HG03025 (cell line): ENCODE results near the gene SLAMF6.
"Not testable (repeated sequence)": the region's sequence is repeated elsewhere in the genome, so short reads cannot be mapped to it uniquely, and the experiment has no call there.

Experiments
- ATAC-seq: cut with Tn5 transposase; IDR thresholded peaks from one replicate; pipeline ENCODE4 v1.9.1; 2021; ENCODE audit warnings: mild to moderate bottlenecking, moderate library complexity; ENCODE audit not compliant: unreplicated experiment, low FRiP score

Gene SLAMF6

DNA sequence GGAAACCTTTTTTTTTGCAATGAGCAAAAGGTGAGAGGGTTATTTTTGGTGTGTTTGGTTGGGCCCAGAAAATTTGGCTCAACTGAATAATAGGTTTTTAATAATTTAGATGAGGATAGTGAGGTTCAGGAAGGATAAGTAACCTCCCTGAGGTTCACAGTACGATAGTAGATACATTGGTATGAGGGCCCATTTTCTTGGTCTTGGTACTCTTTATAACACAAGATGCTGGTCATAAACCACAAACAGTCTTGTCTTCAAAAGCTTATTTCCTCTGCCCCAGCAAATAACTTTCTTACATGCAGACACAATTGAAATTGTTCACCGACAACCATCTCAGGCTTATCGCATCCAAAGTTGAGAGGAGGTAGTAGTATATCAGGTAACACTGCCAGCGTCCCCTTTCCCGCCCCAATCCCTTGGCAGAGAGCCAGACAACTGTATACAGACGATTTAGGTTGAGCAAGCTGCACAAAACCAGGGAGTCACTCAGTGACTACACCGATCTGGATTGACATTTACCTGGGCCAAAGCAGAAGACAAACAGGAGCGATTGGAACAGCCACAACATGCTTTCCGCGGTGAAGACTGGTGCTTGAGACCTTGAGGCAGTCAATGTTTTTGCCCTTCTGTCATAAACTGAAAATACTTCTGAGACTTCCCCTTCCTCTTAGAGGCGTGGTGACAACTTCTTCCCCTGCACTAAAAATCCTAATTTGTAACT is at the start of gene SLAMF6:
SLAMF6 (minus strand) TSS at position 634 of the 724 bp plus-strand sequence; CDS start at position 571, 63 bp downstream.
- ATAC-seq, result peak; percentile 56

DNA sequence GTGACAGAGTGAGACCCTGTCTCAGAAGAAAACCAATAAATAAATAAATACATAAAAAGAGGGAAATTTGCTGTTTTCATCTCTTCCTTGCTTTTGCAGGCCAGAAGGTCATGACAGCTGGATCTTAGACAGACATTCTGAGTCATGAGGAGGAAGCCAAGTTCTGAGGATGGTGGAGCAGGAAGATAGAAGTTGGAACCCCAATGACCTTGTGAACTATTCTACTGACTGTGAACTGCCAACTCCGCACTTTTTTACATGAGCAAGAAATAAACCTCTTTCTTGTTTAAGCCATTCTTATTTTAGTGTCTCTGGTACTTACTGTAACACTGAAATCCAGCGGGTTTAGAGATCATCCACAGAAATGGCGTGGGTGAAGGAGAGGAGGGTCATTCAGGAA is 47.8 kb upstream of the SLAMF6 start:
- no peak for ATAC-seq

DNA sequence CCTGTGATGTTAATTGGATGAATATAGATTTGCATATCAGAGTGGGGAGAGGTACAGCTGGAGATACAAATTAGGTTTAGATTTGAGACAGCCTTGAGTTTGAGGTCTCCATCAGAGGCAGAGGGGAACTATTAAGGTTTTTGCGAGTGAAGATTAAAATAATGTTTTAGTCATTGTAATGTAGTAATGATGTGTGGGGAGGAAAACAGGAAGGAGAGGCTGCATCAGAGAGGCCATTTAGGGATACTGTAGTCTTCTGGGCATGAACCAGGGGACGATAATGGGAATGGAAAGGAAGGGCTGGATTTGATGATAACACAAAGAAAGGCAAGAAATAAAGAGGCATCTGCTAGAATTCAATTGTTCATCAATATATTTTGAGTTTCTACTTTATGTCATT is 46.8 kb upstream of the SLAMF6 start:
- no peak for ATAC-seq

DNA sequence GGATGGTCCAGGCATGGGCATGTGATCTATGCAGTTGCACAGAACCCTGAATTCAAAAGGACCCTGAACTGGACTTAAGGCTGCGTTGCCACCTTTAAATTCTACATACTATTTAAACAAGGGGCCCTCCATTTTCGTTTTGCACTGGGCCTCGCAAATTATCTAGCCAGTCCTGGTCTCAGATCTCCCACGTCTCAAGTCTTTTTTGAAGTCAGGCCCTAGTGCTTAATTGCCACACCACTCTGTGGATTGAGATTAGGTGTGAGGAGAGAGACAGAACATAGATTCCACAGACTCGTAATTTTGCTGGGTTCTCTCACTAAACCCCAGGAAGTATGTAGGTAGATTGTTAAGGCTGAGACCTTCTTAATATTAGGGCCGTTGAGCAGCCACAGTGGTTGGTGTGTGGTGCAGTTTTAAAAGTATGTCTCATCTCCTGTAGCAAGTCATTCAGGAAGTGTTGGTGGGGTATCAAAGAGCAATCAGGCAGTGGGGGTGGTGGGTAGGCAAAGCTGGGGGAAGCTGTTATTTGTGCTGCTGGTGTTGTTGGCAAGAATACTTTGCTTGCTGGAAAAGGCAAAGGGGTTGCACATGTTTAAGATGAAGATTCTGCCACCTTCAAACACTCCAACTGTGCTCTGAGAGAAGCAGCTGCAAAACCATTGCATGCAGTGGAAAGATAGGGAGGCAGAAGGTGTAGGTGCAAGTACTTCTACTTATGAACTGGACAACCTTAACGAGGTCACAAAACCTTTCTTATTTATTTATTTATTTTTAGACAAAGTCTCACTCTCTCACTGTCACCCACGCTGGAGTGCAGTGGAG is 45.0 kb upstream of the SLAMF6 start:
- no peak for ATAC-seq

DNA sequence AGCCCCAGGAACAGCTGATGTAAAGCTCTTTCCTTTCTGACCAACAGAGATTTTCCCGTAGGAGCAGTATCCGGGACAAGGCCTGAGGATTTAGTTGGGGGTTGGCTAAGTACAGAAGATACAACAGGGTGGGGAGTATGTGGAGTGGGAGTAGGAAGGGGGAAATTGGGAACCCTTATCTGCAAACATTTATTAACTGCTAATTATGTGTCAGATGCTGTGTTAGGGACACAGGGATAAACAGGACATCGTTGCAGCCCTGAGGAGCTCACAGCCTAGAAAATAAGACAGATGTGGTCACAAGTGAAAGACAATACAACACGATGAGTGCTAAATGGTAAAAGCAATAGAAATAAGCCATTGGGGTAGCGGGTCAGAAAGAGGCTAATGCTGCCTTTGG is 44.3 kb upstream of the SLAMF6 start:
- no peak for ATAC-seq

DNA sequence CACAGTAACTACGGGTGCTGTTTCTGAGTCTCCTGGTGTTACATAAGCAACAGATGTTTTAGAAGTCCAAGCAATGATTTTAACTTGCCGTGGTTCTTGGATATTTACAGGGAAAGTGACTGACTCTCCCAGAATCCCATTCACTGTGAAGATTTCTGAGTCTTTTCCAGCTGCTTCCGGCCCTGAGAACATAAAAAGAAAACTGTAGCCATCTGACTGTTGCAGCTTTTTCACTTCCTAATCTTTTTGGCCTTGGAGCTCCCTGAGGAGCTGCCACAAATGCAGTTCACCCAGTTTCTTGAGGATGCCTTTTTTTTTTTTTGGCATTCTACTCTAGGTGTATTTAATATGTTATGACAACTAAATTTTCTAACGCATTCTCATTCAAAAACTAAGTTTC is 42.5 kb upstream of the SLAMF6 start:
- no peak for ATAC-seq

DNA sequence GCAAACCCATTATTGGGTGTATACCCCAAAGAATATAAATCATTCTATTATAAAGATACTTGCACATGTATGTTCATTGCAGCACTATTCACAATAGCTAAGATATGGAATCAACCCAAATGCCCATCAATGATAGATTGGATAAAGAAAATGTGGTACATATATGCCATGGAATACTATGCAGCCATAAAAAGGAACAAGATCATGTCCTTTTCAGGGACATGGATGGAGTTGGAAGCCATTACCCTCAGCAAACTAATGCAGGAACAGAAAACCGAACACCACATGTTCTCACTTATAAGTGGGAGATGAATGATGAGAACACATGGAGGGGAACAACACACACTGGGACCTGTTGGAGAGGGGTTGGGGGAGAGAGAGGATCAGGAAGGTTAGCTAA is 40.2 kb upstream of the SLAMF6 start:
- not testable (repeated sequence) for ATAC-seq

DNA sequence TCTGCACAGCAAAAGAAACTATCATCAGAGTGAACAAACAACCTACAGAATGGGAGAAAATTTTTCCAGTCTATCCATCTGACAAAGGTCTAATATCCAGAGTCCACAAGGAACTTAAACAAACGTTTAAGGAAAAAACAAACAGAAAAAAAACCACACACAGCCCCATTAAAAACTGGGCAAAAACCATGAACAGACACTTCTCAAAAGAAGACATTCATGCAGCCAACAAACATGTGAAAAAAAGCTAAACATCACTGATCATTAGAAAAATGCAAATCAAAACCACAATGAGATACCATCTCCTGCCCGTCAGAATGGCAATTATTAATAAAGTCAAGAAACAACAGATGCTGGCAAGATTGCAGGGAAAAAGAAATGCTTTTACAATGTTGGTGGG is 39.7 kb upstream of the SLAMF6 start:
- not testable (repeated sequence) for ATAC-seq

DNA sequence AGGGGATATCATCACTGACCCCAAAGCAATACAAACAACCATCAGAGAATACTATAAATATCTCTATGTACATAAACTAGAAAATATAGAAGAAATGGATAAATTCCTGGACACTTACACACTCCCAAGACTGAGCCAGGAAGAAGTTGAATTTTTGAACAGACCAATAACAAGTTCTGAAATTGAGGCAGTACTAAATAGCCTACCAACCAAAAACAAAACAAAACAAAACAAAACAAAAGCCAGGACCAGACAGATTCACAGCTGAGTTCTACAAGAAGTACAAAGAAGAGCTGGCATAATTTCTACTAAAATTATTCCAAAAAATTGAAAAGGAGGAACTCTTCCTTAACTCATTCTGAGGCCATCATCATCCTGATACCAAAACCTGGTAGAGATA is 37.8 kb upstream of the SLAMF6 start:
- no peak for ATAC-seq

DNA sequence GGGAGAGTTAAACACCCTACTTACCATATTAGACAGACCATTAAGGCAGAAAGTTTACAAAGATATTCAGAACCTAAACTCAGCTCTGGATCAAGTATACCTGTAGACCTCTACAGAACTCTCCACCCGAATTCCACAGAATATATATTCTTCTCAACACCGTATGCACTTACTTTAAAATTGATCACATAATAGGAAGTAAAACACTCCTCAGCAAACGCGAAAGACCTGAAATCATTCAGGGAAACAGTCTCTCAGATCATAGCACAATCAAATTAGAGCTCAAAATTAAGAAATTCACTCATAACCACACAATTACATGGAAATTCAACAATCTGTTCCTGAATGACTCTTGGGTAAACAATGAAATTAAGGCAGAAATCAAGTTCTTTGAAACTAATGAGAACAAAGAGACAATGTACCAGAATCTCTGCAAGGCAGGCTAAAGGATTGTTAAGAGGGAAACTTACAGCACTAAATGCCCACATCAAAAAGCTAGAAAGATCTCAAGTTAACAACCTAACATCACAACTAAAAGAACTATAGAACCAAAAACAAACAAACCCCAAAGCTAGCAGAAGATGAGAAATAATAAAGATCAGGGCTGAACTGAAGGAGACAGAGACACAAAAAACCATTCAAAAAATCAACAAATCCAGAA is 37.1 kb upstream of the SLAMF6 start:
- no peak for ATAC-seq

DNA sequence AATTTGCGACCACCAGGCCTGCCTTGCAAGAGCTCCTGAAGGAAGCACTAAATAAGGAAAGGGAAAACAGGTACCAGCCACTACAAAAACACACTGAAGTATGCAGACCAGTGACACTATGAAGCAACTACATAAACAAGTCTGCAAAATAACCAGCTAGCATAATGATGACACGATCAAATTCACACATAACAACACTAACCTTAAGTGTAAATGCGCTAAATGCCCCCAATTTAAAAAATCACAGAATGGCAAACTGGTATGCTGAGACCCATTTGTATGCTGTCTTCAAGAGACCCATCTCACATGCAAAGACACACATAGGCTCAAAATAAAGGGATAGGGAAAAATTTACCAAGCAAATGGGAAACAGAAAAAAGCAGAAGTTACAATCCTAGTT is 36.4 kb upstream of the SLAMF6 start:
- ATAC-seq, result not testable (repeated sequence)

DNA sequence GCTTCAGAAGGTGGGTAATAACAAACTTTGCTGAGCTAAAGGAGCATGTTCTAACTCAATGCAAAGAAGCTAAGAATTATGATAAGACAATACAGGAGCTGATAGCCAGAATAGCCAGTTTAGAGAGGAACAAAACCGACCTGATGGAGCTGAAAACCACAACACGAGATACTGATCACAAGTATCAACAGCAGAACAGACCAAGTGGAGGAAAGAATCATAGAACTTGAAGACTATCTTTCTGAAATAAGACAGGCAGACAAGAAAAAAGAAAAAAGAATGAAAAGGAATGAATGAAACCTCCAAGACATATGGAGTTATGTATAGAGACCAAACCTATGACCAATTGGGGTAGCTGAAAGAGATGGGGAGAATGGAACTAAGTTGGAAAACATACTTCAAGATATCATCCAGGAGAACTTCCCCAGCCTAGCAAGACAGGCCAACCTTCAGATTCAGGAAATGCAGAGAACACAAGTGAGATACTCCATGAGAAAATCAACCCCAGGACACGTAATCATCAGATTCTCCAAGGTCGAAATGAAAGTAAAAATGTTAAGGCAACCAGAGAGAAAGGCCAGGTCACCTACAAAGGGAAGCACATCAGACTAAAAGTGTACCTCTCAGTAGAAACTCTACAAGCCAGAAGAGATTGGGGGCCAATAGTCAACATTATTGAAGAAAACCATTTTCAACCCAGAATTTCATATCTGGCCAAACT is 35.8 kb upstream of the SLAMF6 start:
- ATAC-seq, result no peak

DNA sequence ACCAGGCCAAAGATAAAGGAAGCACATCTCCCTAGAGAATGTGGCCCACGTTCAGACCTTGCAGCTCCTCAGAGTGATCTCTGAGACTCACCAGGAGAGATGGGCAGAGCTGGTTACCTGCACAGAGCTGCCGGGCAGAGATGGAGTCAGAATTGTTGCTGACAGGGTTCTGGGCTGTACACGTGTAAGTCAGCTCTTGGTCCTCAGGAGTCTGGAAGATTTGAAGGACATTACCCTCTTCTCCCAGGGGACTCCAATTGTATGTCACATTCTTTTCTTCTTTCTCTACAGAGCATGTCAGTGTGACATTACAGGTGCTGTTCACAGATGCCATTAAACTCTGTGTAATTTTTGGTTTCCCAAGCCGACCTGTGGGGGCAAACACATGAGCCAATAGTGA is 30.7 kb upstream of the SLAMF6 start:
- no peak for ATAC-seq

DNA sequence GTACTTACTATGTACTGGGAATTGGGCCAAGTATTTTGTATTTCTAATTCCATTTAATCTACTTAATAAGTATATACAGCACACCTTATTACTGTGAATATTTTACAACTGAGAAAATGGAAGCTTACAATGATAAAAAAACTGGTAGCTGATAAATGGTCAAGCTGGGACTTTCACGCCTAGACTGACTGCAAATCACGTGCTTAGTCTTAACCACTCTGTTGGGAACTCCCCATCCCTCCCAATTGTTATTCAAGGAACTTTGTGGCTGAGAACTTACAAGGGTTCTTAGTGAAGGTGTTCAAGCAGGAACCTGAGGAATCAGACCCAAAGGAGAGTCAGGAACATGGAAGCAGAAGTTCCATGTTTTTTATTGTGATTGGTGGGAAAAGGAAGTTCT is 29.4 kb upstream of the SLAMF6 start:
- no peak for ATAC-seq

DNA sequence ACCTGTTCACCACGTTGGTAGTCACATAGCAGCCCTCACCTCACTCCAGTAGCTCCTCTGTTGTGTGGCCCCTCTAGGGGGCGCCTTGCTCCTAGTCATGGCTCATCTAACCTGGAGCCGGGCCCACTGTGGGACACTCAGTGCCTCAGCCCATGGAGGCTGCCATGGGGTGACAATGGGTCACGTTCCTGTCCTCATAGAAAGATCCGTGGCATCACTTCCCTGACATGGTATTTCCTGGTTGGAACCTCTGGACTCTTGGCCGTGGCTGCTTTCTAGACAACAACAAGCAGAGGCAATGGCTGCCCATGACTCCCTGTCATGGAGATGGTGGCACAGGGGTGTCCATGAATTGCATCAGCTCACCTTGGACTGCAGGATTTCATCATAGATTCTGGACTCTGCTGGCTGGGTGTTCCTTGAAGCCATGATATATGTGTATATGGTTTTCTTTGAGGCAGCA is 27.5 kb upstream of the SLAMF6 start:
- no peak for ATAC-seq

DNA sequence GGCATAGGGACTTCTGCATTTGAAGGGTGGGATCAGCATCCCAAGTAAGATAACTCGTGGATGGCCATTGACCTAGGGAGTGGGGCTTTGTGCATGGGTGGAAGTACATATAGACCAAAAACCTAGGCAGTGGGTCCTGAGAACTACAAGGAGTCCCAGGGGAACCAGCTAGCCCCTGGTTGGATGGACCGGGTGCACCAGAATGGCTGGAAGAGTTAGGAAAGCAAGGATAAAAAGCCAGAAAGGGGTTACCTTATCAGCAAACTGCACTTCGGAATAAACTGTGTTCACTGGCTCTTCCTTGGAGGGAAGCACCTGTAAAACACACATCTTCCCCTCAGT is 26.6 kb upstream of the SLAMF6 start:
- no peak for ATAC-seq

DNA sequence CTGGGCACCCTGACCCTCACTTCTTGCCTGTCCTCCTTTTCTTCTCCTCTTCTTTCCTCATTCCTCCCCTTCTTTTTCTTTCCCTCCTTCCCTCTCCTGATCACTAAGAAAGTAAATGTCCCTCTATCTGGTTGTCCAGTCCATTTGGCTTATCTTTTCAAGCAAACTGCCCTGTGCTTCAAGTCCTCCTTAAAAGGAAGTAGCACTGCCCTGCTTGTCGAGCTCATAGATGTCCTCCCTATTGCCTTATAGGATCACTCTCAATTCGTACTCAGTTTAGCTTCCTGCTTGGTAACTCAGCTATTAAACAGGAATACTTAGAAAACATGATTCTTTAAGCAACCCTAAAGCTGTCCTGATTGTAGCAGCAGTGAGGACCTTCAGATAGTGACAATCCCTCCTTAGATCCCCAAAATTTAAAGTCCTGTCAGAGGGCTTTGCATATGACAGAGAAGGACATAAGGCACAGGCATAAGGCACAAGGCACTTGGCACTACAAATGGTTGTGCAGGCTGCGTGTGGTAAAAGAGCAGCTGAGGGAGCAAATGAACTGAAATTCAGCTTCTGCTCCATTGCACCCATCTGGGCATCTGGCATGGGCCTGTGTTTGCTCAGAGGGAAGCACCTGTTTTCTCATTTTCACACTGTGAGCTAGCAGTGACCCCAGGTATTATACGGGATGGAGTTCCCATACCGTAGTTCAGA is 26.1 kb upstream of the SLAMF6 start:
- no peak for ATAC-seq

DNA sequence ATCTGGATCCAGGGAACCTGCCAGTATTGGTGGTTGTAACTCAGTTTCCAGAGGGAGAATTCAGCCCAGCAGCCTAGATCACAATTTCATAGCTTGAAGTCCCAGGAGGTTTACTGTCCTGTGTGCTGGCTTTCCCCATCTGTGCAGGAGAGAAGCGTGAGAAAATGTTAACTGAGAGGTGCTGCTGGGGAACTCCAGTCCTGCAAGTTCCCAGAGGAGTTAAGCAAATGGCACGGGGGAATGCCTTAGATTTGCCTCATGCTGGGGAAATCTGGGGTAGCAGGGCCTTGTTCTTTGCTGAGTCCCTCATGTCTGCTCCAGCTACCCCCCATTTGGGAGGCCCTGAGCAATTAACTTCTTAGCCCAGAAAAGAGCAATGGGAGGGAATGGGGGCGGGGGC is 25.1 kb upstream of the SLAMF6 start:
- no peak for ATAC-seq

DNA sequence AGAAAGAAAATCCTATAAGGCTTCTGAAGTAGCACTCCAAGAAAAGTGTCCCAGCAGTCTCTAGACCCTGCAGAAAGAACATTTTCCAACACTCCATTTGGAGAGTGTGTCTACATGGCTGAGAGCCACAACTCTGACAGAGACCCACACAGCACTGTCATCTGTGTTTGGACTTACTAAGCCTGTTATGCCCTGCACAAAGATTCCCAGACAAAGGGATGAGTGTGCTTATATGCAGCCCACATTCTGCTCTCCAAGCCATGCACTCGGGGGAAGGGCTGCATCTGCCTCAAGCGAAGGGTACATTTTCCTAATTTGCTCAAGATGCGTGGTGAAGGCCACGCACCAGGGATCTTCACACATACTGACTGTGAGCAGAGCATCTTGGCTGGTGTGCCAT is 24.4 kb upstream of the SLAMF6 start:
- no peak for ATAC-seq

DNA sequence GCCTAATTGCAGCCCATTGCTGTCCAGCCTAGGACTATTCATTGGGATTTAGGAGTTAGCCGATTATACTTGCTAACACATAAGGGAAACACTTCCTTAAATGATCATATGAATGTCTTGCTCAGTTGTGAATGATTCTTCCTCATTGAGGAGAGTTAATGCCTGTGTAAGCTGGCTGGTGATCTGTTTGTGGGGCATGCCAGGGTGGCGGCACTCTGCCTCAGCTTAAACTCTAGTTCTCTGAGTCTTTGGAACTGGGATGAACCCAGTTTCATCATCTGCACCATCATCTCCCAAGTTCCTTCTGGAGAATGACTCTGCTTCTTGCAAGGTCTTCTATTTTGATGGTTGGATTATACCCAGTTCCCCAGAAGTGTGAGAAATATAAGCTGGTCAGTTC is 23.9 kb upstream of the SLAMF6 start:
- no peak for ATAC-seq
